ENCODE results near the gene VPS18. TPM values are rescaled to one million over a fixed set of nuclear protein-coding genes. Genes with fewer than 3 reads are reported as not detected.
A peak's percentile ranks its signal among the peaks of the same experiment; 100 is the strongest.

The VPS18 gene
- total and polyA plus RNA-seq, 4 donors: 16.1 to 31.5 (median 21.1) TPM

GRCh38 chr15:40952901-40953712, 58.9 kb downstream of the VPS18 start, which contains the start of gene CHAC1:
TSS of gene CHAC1 (plus strand) at chr15:40953471. CDS start at chr15:40953584, 113 bp downstream.
- TF ChIP-seq CTCF (IDR thresholded peaks at IDR 0.05; ENCODE audit: control extremely low read depth, extremely low read depth): no peak

More at GRCh38 chr15:40952901-40953712, 58.9 kb downstream of the VPS18 start, which contains the start of gene CHAC1:
- H3K4me1 ChIP-seq (ENCODE audit: control insufficient read depth in 5 of 5, insufficient read depth in 5 of 5, low read length in 5 of 5): peaks cover 0 to 21% (median 0%) of the 10 kb centered on the region in 5 donors
- DNase-seq (peak; percentile 82 to 92 (median 90)), ATAC-seq (ENCODE audit: insufficient read depth, low FRiP score) (peak; percentile 92)
- H3K27me3 ChIP-seq (ENCODE audit: control insufficient read depth in 3 of 3, insufficient read depth in 3 of 3, low read length in 2 of 3): no peaks in the 10 kb centered on the region
- H3K27ac ChIP-seq (ENCODE audit: low read depth in 1 of 2, low read length in 1 of 2): peak within 1 kb of the TSS; percentile 38 to 93
- H3K9ac ChIP-seq (ENCODE audit: insufficient read depth in 1 of 2, low read length in 2 of 2): peak within 1 kb of the TSS in 1 of 2 donors; percentile 46
- H3K9me3 ChIP-seq (ENCODE audit: control insufficient read depth in 4 of 4, insufficient read depth in 3 of 4, low read length in 3 of 4): no peaks in the 10 kb centered on the region
- WGBS, 2 donors: 1% methylated on average over 65 to 72 of the region's 72 CpGs
- peak within 1 kb of the TSS; percentile 53 for H3K4me3 ChIP-seq
- peaks cover 0 to 2% (median 0%) of the 10 kb centered on the region in 4 donors for H3K36me3 ChIP-seq (ENCODE audit: control insufficient read depth in 4 of 4, insufficient read depth in 4 of 4, low read length in 4 of 4)

Small RNAs within 50 kb of the gene (small RNA-seq; reads per million reads assigned to genes)
- gene AC025166.1 (ENCODE audit: low replicate concordance): not detected
- not detected for gene ISCA1P4 (ENCODE audit: low replicate concordance)

Other genes with a start within 250 kb of the VPS18 start
- 1 to 10 TPM; 1.3 to 2.2 TPM for gene RAD51, start 199.3 kb upstream of the VPS18 start, total RNA-seq
- 1 to 10 TPM in 1 of 2 donors, under 1 TPM in 1; 0.95 to 1.2 TPM for gene RAD51, start 199.3 kb upstream of the VPS18 start, polyA plus RNA-seq
- gene RMDN3, start 139.2 kb upstream of the VPS18 start, total RNA-seq: 10 to 100 TPM; 20.9 to 94.4 TPM
- gene RMDN3, start 139.2 kb upstream of the VPS18 start, polyA plus RNA-seq: 10 to 100 TPM; 34.1 to 52.1 TPM
- 10 to 100 TPM; 12.5 to 85.5 TPM for gene GCHFR, start 130.4 kb upstream of the VPS18 start, total RNA-seq
- 100 to 1,000 TPM in 1 of 2 donors, 10 to 100 TPM in 1; 53.8 to 125 TPM for gene GCHFR, start 130.4 kb upstream of the VPS18 start, polyA plus RNA-seq
- gene C15orf62, start 124.5 kb upstream of the VPS18 start, total RNA-seq: under 1 TPM; 0.34 to 0.58 TPM
- gene C15orf62, start 124.5 kb upstream of the VPS18 start, polyA plus RNA-seq: 1 to 10 TPM in 1 of 2 donors, under 1 TPM in 1; 0.87 to 1.5 TPM
- gene ZFYVE19, start 87.4 kb upstream of the VPS18 start, total RNA-seq: 10 to 100 TPM; 23.0 to 25.0 TPM
- 10 to 100 TPM; 17.3 to 19.4 TPM for gene ZFYVE19, start 87.4 kb upstream of the VPS18 start, polyA plus RNA-seq
- gene DNAJC17, start 87.0 kb upstream of the VPS18 start, total RNA-seq: 10 to 100 TPM; 36.5 to 39.8 TPM
- gene DNAJC17, start 87.0 kb upstream of the VPS18 start, polyA plus RNA-seq: 10 to 100 TPM; 48.3 to 76.5 TPM
- gene PPP1R14D, start 65.7 kb upstream of the VPS18 start, total RNA-seq: not detected
- gene PPP1R14D, start 65.7 kb upstream of the VPS18 start, polyA plus RNA-seq: under 1 TPM in 1 of 2 donors, not detected in 1; 0.22 TPM
- 100 to 1,000 TPM; 118 to 136 TPM for gene SPINT1, start 50.4 kb upstream of the VPS18 start, total RNA-seq
- 10 to 100 TPM; 47.1 to 82.1 TPM for gene SPINT1, start 50.4 kb upstream of the VPS18 start, polyA plus RNA-seq
- gene RHOV, start 20.2 kb upstream of the VPS18 start, total RNA-seq: 1 to 10 TPM; 2.1 to 8.5 TPM
- gene RHOV, start 20.2 kb upstream of the VPS18 start, polyA plus RNA-seq: 1 to 10 TPM; 3.2 to 5.3 TPM
- gene DLL4, start 34.9 kb downstream of the VPS18 start, total RNA-seq: 10 to 100 TPM; 17.9 to 31.8 TPM
- gene DLL4, start 34.9 kb downstream of the VPS18 start, polyA plus RNA-seq: 10 to 100 TPM; 11.8 to 16.3 TPM
- gene CHAC1, start 59.0 kb downstream of the VPS18 start, total RNA-seq: 10 to 100 TPM in 1 of 2 donors, under 1 TPM in 1; 0.17 to 11.6 TPM
- gene CHAC1, start 59.0 kb downstream of the VPS18 start, polyA plus RNA-seq: 10 to 100 TPM; 11.6 to 11.9 TPM
- 10 to 100 TPM; 27.1 to 50.1 TPM for gene INO80, start 221.8 kb downstream of the VPS18 start, total RNA-seq
- 10 to 100 TPM in 1 of 2 donors, 1 to 10 TPM in 1; 8.0 to 18.6 TPM for gene INO80, start 221.8 kb downstream of the VPS18 start, polyA plus RNA-seq

Data from lung (tissue), 13 donors.